Activated CD4-positive, alpha-beta T cell treated with anti-CD3 and anti-CD28 coated beads, Interleukin-2, amount 50 U/mL, for 48 hours (primary cell): ENCODE measurements around the gene KCTD10.

Source experiments
- DNase-seq, 2 experiments: peaks; one replicate each; pipeline ENCODE4 v3.0.0-alpha.2; 2020

The KCTD10 gene

DNA sequence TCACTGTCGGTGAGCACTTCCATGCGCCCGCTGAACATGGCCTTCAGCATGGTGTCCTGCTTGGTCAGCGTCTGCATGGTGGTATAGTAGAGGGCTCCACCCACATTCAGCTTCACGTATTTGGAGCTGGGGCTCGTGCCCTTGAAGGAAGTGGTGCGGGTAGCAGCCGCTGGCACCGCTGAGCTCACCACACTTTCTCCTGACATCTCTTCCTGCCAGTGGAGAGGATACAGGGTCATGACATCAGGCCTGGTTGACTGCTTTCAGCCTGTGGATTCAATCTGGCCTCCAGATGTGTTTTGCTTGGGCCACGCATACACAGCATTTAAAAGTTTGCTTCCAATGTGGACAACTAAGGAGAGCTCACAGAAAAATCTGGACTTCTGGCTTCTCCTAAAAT lies 7.6 kb downstream of the KCTD10 start:
- DNase-seq: no peak

DNA sequence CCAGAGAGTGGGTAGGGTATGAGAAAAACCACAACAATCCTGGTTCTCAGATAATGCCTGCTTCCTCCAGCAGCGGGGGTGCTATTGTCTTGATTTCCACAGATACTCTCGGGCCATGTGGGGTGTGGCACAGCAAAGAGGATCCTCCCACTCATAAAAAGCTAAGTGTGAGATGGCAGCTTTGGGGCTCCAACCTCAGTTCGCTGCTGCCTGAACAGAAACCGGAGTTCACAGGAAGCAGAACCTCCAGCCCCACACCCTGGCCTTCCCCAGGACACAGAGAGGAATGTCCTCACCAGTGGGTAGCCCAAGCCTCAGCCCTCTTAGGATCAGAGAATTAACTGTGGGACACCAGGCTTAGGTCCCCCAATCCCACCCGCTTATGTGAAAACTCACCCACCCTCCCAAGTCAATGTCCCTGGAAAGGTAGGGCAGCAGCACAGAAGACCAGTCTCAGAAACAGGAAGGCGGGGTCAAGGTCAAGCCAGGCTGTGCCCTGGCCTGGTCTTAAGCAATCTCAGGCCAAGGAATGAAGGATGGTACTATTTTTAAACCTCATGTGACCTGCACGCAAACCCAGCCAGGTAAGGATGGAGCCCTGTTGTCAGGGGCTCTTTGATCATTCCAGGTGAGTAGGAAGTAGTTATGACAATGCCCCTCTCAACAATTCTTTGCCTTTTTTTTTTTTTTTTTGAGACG lies 9.0 kb downstream of the KCTD10 start:
- DNase-seq: no peak

DNA sequence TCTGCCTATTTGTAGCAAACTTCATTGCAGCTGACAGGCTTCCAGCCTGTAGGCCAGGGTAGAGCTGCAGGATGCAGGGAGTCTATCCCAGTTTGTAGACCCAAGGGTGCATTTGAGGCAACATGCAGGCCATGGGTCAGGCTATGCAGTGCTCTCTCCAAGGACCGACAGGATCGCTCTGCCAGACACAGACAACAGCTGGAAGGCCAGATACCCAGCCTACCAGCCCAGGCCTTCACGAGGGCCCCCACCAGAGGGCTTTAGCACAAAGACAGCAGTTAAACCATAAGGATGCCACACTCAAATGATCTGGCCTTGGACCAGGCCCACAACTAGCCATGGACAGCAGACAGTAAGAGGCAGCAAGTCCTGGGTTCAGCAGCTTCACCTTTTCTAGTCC lies 10.3 kb downstream of the KCTD10 start:
- no peak for DNase-seq

DNA sequence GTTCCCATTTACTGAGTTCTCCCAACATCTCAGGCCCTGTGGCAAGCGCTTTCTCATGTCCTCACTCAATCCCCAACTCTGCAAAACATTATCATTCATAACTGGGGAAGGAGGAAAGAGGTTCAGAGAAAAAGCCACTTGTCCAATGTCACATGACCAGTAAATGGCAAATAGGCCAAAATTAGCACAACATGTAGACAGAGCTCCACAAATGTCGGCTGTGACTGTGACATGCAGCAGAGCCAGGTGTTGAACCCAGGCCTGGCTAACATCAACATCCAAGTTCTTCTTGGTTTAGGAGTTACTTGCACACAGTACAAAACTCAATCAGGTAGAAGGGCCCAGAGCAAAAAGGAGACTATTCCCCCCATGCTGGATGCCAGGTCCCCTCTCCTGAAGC lies 10.8 kb downstream of the KCTD10 start:
- no peak for DNase-seq

DNA sequence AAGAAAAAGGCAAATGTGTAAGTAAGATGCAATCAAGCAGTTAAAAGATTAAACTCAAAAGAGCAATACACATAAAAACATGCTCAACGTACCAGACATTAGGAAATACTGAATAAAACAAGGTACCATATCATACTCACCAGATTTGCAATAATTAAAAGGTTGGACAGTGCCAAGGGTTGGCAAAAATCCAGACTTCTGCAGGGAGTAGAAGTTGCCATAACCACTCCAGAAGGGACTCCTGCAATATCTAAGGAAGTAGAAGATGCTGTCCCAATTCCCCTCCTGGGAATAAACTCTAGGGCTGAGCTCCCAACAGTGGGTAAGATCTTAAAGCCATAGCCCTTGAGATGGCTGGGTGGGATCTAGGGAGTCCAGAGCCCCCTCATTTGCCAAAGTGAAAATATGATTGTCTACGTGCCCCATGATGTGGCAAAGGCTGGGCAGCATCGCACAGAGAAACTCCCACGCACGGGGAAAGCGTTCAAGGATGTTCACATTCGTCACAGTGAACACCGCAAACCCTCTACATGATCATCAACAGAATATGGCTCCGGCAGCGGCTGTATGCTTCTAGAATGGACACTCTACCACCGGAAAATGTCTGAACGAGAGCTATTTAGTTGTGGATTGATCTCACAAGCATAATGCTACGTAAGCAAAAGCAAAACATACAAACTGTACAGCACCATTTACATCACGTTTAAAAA lies 12.3 kb downstream of the KCTD10 start:
- no peak for DNase-seq

DNA sequence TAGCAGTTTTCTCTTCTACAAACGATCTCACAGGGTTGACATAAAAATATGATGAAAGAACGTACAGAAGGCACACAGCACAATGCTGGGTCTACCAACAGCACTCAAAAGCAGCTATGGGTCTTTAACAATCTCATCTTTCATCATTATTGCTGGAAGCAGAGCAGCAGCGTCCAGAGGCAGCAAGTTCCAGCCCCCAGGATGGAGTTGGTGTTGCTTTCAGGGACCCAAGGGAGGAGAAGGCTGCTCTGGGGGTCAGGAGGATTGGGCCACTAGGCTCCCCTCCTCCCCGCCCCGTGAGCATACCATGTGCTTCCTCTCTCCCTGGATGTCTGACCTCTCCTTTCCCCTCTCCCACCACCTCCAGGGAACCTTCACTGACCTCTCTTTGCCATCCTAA lies 13.3 kb downstream of the KCTD10 start:
- DNase-seq: no peak

DNA sequence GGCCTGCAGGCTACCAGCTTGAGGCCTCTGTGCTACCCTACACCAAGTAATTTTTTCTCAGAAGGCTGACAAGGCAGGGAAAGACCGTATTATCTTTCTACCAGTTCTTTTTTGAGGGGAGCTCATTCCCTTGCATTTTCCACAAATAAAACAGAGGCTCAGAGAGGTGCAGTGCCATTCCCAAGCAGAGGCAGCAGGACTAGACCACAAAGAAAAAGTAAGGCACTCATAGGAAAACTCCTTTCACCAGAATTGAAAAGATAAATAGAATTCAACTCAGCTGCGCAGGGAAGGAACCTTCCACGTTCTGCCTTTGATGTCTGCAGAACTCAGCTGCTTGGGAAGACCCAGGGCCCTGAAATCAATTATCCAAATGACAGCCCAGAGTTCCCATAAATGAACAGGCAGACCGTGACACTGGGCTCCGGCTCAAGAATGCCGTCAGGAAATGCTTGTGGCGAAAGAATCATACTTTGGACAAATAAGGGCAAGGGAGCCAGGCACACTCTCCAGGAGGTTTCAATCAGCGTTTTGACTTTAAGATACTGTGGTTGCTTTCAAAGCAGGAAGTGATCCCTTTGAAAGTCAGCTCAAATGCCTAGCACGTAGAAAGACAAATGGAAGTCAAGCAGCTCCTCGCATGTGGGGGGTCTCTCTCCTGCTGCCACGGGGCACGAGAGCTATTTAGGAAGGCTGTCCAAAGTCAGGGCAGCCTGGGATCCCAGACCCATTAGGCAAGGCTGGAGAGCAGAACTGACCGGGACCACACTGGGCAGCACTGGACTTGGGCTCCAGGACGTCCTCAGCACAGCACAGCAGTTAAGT lies 14.0 kb downstream of the KCTD10 start:
- no peak for DNase-seq

DNA sequence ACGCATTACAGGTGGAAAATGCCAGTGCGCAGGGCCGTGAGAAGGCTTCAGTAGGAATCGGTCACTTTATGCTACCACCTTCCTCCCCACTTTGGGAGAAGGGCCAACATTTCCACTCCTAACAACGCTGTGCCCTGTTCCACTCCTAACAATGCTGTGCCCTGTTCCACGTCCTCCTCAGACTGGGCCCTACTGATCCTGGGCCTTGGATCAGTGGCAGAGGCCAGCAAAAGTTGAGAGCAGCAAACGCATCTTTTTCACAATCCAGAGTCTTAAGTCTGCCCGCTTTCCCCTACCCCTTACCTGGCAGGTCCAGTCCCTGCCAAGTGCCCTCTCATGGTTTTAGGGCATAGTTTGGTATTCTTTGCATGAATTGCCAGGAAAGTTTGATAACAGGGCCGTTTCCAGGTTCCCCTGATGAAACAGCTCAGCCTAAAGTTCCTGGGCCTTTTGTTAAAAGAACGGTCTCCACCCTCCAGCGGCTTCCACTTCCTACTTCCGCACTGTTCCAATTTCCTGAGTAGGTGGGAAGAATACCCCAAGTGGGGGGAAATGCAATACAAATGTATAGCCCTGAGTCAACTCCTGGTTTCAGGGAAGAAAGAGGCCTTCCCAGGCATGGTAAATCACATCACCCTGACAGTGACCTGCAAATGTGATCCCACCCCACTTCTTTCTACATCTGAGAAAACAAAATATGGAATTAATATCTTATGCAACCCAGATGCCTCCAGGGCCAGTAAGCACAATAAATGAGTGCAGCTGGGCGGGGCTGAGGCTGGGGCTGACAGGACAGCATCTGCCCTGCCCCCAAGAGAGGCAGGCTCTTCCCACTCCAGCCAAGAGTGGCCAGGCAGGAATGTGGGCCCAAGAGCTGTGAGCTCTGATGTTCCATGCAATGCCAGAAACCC lies 15.0 kb downstream of the KCTD10 start:
- no peak for DNase-seq

DNA sequence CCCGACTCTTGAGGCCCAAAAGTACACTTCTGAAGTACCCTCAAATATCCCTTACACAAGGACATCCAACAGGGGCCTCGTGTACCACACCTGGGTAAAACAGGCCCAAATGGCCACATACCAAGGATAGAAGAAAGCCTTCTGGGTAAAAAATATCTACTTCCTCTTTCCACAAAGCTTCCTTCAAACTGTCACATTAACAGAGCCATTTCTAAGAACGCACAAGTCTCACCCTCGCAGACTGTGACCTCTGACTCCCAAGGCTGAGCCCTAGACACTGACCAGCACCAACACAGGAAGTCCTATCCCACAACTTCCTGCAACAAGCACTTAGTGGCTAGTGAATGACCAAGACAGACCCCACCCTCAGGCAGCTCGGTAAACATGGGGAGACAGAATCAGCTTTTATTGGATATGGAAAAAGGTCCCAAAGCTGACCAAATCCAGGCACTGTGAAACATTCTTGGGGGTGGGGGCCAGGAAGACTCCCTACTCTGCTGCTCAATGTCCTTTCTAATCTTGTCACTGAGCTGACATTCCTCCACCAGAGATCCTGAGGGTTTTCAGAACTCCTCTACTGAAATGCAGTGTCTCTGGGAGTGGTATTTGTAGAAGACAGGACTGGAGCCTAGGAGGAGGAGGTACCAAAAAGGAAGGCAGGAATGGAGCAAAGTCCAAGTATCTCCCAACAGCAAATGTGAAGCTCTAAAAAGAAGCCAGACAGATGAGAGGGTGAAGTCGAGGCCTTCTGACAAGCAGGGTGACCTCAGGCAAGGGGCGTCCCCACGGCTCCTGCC lies 15.9 kb downstream of the KCTD10 start:
- DNase-seq: no peak

DNA sequence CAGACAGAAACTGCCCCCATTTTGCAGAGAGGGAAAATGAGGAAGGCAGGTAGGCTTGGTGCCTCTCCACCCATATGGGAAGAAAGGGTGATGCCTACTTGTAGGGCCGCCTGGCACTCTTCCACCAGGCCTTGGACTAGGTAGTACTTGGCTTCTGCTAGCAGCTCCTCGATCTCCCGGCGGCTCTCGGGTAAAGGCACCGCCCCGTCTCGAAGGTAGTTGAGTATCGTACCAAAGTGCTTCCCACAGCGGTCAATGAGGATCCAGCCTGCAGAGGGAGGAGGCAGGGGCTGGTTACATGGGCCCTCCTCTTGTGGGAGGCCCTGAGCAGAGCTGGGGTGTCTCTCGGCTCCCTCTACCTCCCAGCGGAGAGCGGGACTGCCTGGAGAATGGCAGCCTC lies 16.6 kb downstream of the KCTD10 start:
- DNase-seq: no peak

DNA sequence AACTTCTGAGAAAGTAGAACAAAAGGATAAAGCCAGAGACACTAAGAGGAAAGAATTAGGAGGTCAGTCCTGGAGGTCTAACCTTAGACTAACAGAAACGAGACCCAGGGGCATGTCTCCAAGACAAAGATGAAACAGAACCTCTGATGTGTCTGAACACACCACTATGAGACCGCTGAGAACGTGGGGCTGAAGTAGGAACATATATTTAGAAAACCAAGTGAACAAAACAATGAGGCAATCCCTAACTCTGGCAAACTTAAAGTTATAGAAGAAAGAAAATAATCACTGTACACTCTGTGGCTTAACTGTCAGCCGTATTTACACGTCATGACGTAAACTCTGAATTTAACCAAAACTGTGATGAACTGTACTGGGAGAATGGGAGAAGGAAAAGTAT lies 17.9 kb downstream of the KCTD10 start:
- DNase-seq: no peak

DNA sequence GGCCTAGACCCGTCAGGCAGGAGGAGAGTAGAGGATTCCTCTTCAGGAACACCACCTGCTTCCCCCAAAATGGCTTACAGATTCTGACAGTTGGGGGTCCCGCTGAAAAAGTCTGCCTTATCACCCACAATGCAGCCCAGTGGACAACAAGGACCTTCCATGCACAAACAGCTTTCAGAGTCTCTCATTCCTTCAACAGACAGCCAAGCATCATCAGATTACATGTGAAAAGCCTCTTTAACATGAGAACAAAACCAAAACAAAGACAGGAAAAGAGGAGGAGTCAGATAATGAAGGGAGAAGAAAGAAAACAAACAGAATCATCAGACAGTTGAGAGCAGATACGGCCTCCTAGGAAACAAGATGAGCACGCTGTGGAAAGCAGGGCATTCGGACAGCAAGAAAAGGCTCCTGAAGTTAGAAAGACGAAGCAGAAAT lies 18.3 kb downstream of the KCTD10 start:
- no peak for DNase-seq

DNA sequence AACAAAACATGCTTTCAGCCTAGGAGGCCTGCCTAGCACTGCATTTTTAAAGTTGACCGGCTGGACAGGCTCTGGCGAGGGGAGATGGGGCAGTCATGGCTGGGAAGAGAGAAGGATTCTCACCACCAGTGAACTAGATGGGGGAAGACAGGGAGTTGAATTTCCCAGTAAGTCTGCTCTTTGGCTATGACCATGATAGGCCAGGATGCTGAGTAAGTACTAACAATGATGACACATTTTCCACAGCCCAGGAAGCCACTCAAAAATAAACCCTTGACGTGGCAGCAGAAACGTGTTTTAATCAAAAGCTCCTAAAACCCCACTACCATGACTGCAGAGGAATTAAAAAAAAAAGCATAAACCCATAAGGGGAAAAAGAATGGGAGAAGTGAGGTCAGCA lies 19.0 kb downstream of the KCTD10 start:
- no peak for DNase-seq

DNA sequence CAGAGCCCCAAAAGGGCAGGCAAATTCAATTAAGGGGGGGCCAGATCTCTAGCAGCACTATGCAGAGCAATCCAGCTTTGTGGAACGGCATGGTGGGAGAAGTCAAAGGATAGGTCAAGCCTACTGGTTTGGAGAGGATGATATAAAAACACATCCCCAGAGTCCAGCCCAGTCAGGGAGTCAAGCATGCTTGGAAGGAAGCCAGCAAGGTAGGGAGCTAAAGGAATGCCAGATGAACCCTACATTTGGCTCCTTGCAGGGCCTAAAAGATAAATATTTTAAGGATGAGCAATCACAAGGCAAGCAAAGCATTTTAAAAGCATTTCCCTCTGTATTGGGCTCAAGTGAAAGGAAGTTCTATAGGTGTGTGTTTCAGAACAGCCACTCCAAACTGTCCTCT lies 21.4 kb downstream of the KCTD10 start:
- no peak for DNase-seq

DNA sequence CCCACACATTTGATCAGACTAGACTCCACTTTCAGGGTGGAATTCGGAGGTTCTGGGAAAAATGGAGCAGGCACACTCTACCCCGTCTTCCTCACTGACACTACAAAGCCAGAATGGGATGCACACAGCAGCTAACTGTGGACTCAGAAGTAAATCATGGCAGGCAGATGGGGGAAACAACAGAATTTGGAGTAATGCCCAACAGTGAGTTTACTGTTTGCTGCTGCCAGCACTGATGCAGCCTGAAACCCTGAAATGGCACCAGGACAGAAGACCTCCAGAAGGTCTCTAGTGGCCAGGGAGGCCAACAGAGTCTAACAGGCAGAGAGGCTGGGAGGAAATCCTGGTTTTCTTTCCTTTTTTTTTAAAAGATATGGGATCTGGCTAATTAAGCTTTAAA lies 24.6 kb downstream of the KCTD10 start:
- DNase-seq: no peak

DNA sequence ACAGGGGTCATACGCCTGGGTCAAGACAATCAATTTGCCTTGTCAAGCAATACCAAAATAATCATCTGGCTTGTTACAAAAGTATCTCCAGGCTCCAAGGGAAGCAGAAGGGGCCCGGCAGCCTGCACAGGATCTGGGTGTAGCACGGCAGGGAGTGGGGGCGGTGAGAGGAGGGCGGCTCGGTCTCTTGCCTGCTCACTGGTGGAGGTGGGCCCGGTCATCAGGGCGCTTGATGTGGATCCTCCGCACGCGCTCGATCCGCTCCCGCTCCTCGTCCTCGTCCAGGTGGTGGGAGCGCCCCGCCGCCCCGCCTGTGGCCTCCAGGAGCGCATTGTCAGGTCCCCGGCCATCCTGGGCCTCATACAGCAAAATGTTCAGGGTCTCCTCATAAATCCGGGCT lies 25.7 kb downstream of the KCTD10 start:
- no peak for DNase-seq

DNA sequence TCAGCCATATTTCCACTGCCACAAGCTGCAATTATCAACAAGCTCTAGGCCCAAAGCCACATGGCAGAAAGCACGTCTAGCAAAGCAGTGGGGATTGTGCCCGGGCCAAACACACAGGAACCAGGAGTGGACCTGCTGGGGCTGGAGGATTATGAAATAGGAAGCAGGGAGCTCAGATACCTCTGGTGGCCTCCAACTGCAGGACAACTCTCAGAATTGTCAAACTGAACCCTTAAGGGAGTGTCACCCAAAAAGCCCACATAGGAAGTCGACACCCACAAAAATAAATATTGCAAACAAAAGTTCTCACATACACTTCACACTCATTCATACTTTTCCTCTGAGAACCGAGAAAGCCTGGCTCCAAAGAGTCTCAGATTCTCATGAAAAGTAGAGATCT lies 26.1 kb downstream of the KCTD10 start:
- no peak for DNase-seq

DNA sequence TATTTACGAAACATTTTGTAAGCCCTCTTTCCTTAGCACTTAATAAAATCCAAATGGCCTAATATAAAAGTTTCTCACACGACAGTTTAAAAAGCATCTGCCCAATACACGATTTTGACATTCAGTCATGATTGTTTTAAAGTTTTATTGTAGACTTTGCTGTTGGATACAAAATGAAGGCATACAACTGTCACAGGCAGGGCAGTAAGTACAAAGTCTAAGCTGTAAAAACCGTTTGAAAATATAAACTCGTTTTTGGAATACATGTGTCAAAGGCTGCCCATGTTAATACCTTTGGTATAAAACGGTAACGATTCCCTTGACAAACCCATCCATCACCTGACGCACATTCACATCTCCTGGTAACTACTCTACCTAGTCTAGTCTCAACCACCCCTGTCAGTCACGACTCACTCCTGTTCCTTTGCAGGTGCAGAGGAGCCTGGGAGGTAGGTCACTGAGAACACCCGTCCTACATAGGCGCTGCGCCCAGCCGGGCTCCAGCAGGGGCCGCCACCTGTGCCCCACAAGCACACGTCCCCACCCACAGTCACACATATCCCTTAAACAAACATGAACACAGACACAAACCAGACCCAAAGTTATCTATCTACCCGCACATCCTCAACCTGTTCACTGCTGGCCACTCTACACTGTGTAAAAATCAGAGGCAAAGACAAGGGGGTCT lies 27.1 kb downstream of the KCTD10 start:
- DNase-seq: no peak

DNA sequence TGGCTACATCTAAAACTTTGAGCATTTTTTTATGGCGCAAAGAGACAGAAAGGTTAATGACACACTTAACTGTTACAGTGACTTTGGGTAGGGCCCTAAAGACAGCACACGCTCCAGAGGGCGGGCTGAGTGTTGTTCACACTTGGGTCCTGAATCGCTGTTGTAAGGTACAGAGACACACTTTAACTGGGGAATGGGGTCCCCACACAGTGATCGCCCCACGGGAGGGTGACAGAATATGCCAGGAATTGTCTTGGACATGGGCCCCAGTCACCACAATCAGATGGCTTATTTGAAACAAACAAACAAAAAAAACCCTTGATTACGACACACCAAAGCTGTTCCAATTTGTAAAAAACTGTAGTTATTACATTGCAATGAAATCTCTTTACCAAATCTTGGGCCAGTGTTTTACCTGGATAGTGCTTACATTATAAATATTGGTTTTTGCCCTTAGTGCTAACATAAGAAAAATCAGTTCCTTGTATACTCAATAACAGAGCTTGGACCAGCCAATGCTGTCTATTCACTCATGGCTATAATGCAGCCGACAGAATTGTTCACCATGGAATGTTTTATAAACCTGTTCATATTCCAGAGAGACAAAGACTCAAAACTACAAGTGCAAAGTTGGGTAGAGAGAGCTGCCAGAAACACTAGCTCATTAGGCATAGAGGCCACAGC lies 28.3 kb downstream of the KCTD10 start:
- no peak for DNase-seq

DNA sequence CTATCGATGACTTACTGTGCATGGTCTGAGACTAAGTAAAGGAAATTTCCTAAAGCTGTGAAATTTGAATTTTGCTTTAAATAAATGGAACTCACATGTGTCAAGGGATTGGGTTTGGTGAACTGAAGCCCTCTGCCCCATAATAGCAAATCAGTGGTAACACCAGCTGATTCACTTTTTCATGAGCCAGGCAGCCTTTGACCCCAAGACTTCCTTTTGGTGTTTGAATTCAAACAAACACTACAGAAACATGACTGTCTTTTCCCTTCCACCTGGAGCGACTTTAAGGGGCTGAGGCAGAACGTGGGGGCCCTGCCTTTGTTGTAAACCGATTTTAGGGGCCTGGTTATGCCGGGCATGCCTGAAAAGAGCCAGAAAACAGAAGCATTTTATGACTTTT lies 28.8 kb downstream of the KCTD10 start:
- DNase-seq: no peak

DNA sequence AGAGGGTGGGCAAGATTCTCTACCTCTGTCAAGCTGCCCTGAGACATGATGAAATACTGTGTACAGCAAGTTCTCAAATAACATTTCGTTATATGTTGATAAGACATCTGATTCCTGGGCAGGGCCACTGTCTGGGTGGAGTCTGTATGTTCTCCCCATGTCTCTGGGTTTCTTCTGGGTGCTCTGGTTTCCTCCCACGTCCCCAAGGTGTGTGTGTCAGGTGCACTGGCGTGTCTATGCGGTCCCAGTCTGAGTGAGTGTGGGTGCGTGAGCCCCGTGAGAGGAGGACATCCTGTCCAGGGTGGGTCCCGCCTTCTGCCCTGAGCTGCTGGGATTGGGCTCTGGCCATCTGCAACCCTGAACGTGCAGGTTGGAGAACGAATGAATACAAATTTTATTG lies 29.6 kb downstream of the KCTD10 start:
- no peak for DNase-seq
